Thymus (tissue), 11 donors: ENCODE results near the gene GANC. TPM values are rescaled to one million over a fixed set of nuclear protein-coding genes. Genes with fewer than 3 reads are reported as not detected.

Experiments used
- DNase-seq, 9 donors: peaks; one replicate each; pipeline ENCODE4 v3.0.0-alpha.2; 2013; ENCODE audit warnings: low spot score in 9 of 9, low read depth in 6 of 9, missing footprints in 1 of 9
- H3K27ac ChIP-seq, 2 donors: one replicate each; pipeline ENCODE4 v1.5.1; 2013; ENCODE audit warnings: control low read depth in 1 of 2, low read depth in 1 of 2, low read length in 1 of 2, mild to moderate bottlenecking in 1 of 2, moderate library complexity in 1 of 2
- H3K27me3 ChIP-seq, 2 donors: one replicate each; pipeline ENCODE4 v1.5.1; 2013; ENCODE audit warnings: low read length in 1 of 2; ENCODE audit not compliant: control insufficient read depth in 2 of 2, insufficient read depth in 1 of 2
- H3K36me3 ChIP-seq, 2 donors: one replicate each; pipeline ENCODE4 v1.5.1; 2013; ENCODE audit warnings: low read length in 1 of 2, mild to moderate bottlenecking in 1 of 2, moderate library complexity in 1 of 2; ENCODE audit not compliant: control insufficient read depth in 2 of 2, insufficient read depth in 2 of 2
- H3K4me1 ChIP-seq, 2 donors: one replicate each; pipeline ENCODE4 v1.5.1; 2013; ENCODE audit warnings: low read length in 2 of 2; ENCODE audit not compliant: control insufficient read depth in 2 of 2, insufficient read depth in 2 of 2
- H3K4me3 ChIP-seq, 2 donors: one replicate each; pipeline ENCODE4 v1.5.1; 2013; ENCODE audit warnings: low read length in 2 of 2, control low read depth in 1 of 2, mild to moderate bottlenecking in 1 of 2
- H3K9me3 ChIP-seq, 2 donors: one replicate each; pipeline ENCODE4 v1.5.1; 2013; ENCODE audit warnings: low read length in 1 of 2, mild to moderate bottlenecking in 1 of 2; ENCODE audit not compliant: control insufficient read depth in 2 of 2, insufficient read depth in 1 of 2
- WGBS: extraction: QIAGEN DNeasy Blood & Tissue Kit; methylation state at CpG from one replicate; pipeline ENCODE4 v1.1.7; 2013; 5-methylcytosine and 5-hydroxymethylcytosine counted together
- polyA plus RNA-seq: library from polyadenylated mRNA; stranded (reverse); fragments of 200-250 nt; gene quantifications from one replicate; pipeline ENCODE4 v1.2.3, GENCODE V29; 2013
- total RNA-seq: library from RNA; stranded (reverse); fragments of 120-200 nt; gene quantifications from one replicate; pipeline ENCODE4 v1.2.4, GENCODE V29; 2013
- donor health status: healthy.

The GANC gene
- total and polyA plus RNA-seq, 2 donors = 12.7 to 13.6 TPM

- peaks cover 4 to 5% of the 10 kb centered on the region in 2 donors for H3K36me3 ChIP-seq
- DNase-seq = no peak
- H3K4me1 ChIP-seq = no peaks in the 10 kb centered on the region
- no peaks in the 10 kb centered on the region for H3K9me3 ChIP-seq
- 91% methylated on average over 1 of the region's 1 CpG for WGBS
- H3K27me3 ChIP-seq = no peaks in the 10 kb centered on the region
- H3K27ac ChIP-seq = no peak within 1 kb of the TSS
- H3K4me3 ChIP-seq = no peak within 1 kb of the TSS
Measured at GRCh38 chr15:42359249-42359648, 86.2 kb downstream of the GANC start, which contains the start of gene CAPN3. Gene CAPN3 (plus strand): TSS chr15:42359501. CDS start chr15:42359806, 305 bp downstream.

GRCh38 chr15:42359985-42360384, 87.0 kb downstream of the GANC start:
- Histone ChIP-seq H3K27ac (no peak overlapping the region), H3K4me3 (no peak overlapping the region), H3K36me3 (peaks cover 0 to 4% of the 10 kb centered on the region in 2 donors), H3K27me3 (no peaks in the 10 kb centered on the region), H3K9me3 (no peaks in the 10 kb centered on the region), H3K4me1 (no peaks in the 10 kb centered on the region)
- WGBS = 68% methylated on average over 7 of the region's 7 CpGs
- DNase-seq = no peak

- Histone ChIP-seq H3K27ac (no peak overlapping the region), H3K4me1 (no peaks in the 10 kb centered on the region), H3K27me3 (no peaks in the 10 kb centered on the region), H3K4me3 (no peak overlapping the region), H3K36me3 (no peaks in the 10 kb centered on the region), H3K9me3 (no peaks in the 10 kb centered on the region)
- no peak for DNase-seq
- 98% methylated on average over 5 of the region's 5 CpGs for WGBS
Measured at GRCh38 chr15:42360535-42361112, 87.6 kb downstream of the GANC start.

- DNase-seq = no peak
- H3K27me3 ChIP-seq = no peaks in the 10 kb centered on the region
- 97% methylated on average over 3 of the region's 3 CpGs for WGBS
- H3K4me3 ChIP-seq = no peak overlapping the region
- no peaks in the 10 kb centered on the region for H3K9me3 ChIP-seq
- H3K36me3 ChIP-seq = no peaks in the 10 kb centered on the region
- no peak overlapping the region for H3K27ac ChIP-seq
- no peaks in the 10 kb centered on the region for H3K4me1 ChIP-seq
Measured at GRCh38 chr15:42363487-42363886, 90.5 kb downstream of the GANC start.

- Histone ChIP-seq H3K4me1 (no peaks in the 10 kb centered on the region), H3K27me3 (no peaks in the 10 kb centered on the region), H3K4me3 (no peak overlapping the region), H3K9me3 (no peaks in the 10 kb centered on the region), H3K36me3 (no peaks in the 10 kb centered on the region), H3K27ac (no peak overlapping the region)
- DNase-seq = no peak
Measured at GRCh38 chr15:42363942-42364341, 90.9 kb downstream of the GANC start.

- 85% methylated on average over 1 of the region's 1 CpG for WGBS
Measured at GRCh38 chr15:42364529-42364928, 91.5 kb downstream of the GANC start.

GRCh38 chr15:42365921-42366550, 93.0 kb downstream of the GANC start:
- Histone ChIP-seq H3K27me3 (no peaks in the 10 kb centered on the region), H3K4me1 (no peaks in the 10 kb centered on the region), H3K4me3 (no peak overlapping the region), H3K27ac (no peak overlapping the region), H3K9me3 (no peaks in the 10 kb centered on the region), H3K36me3 (no peaks in the 10 kb centered on the region)
- no peak for DNase-seq
- WGBS = 97% methylated on average over 5 of the region's 5 CpGs

More at GRCh38 chr15:42364529-42364928, 91.5 kb downstream of the GANC start:
- Histone ChIP-seq H3K9me3 (no peaks in the 10 kb centered on the region), H3K27me3 (no peaks in the 10 kb centered on the region), H3K36me3 (no peaks in the 10 kb centered on the region), H3K4me1 (no peaks in the 10 kb centered on the region), H3K27ac (no peak overlapping the region), H3K4me3 (no peak overlapping the region)
- no peak for DNase-seq

GRCh38 chr15:42367041-42367440, 94.0 kb downstream of the GANC start:
- Histone ChIP-seq H3K36me3 (no peaks in the 10 kb centered on the region), H3K4me1 (no peaks in the 10 kb centered on the region), H3K27me3 (no peaks in the 10 kb centered on the region), H3K27ac (no peak overlapping the region), H3K4me3 (no peak overlapping the region), H3K9me3 (no peaks in the 10 kb centered on the region)
- 98% methylated on average over 5 of the region's 5 CpGs for WGBS
- no peak for DNase-seq

- H3K4me3 ChIP-seq = no peak overlapping the region
- WGBS = 95% methylated on average over 3 of the region's 3 CpGs
- H3K9me3 ChIP-seq = no peaks in the 10 kb centered on the region
- DNase-seq = no peak
- H3K27ac ChIP-seq = no peak overlapping the region
- no peaks in the 10 kb centered on the region for H3K4me1 ChIP-seq
- H3K36me3 ChIP-seq = no peaks in the 10 kb centered on the region
- no peaks in the 10 kb centered on the region for H3K27me3 ChIP-seq
Measured at GRCh38 chr15:42368096-42368495, 95.1 kb downstream of the GANC start.
